Nucleus accumbens (tissue), 56 donors: ENCODE results near the gene ZNF680.
A peak's percentile ranks its signal among the peaks of the same experiment; 100 is the strongest.
"Not testable (repeated sequence)": the region's sequence is repeated elsewhere in the genome, so short reads cannot be mapped to it uniquely, and the experiment has no call there.

ENCODE experiments used
- DNase-seq, 56 donors: peaks; one replicate each; lab custom pipeline; 2025; lab: John Stamatoyannopoulos, UW

ZNF680 gene

GRCh38 chr7:64562626-64563278 is at the start of gene ZNF680:
TSS of gene ZNF680 (minus strand) at chr7:64563071. CDS start at chr7:64562954, 117 bp downstream.
- peak; percentile 65 to 98 (median 94) for DNase-seq

- DNase-seq, result no peak
Measured at GRCh38 chr7:64612452-64612851, 49.6 kb upstream of the ZNF680 start.

GRCh38 chr7:64611717-64612116 is 48.8 kb upstream of the ZNF680 start:
- DNase-seq, result no peak

GRCh38 chr7:64610997-64611396 is 48.1 kb upstream of the ZNF680 start:
- DNase-seq, result no peak

- DNase-seq, result no peak
Measured at GRCh38 chr7:64608116-64608910, 45.4 kb upstream of the ZNF680 start.

- no peak for DNase-seq
Measured at GRCh38 chr7:64606385-64606784, 43.5 kb upstream of the ZNF680 start.

- DNase-seq, result no peak
Measured at GRCh38 chr7:64603271-64603670, 40.4 kb upstream of the ZNF680 start.

- DNase-seq, result no peak
Measured at GRCh38 chr7:64602518-64602917, 39.6 kb upstream of the ZNF680 start.

GRCh38 chr7:64602086-64602485 is 39.2 kb upstream of the ZNF680 start:
- DNase-seq, result no peak

- no peak for DNase-seq
Measured at GRCh38 chr7:64599359-64599758, 36.5 kb upstream of the ZNF680 start.

GRCh38 chr7:64590971-64591370 is 28.1 kb upstream of the ZNF680 start:
- DNase-seq, result no peak

GRCh38 chr7:64581926-64582894 is 19.3 kb upstream of the ZNF680 start:
- DNase-seq, result no peak

GRCh38 chr7:64581391-64581790 is 18.5 kb upstream of the ZNF680 start:
- no peak for DNase-seq

GRCh38 chr7:64574540-64575099 is 11.7 kb upstream of the ZNF680 start:
- DNase-seq, result peak in 26 of 56 donors; percentile 4 to 74 (median 33)

GRCh38 chr7:64570284-64570605 is 7.4 kb upstream of the ZNF680 start:
- DNase-seq, result not testable (repeated sequence)

GRCh38 chr7:64569372-64570283 is 6.8 kb upstream of the ZNF680 start:
- DNase-seq, result peak in 29 of 56 donors; percentile 7 to 62 (median 30)

GRCh38 chr7:64562256-64562625 is 630 bp downstream of the ZNF680 start:
- no peak for DNase-seq

- peak in 17 of 56 donors; percentile 4 to 59 (median 16) for DNase-seq
Measured at GRCh38 chr7:64559206-64559605, 3.7 kb downstream of the ZNF680 start.

GRCh38 chr7:64558781-64559180 is 4.1 kb downstream of the ZNF680 start:
- DNase-seq, result no peak

GRCh38 chr7:64558323-64558705 is 4.6 kb downstream of the ZNF680 start:
- no peak for DNase-seq
